Stimulated activated CD4-positive, alpha-beta T cell treated with anti-CD3 and anti-CD28 coated beads, Interleukin-1b, Interleukin-23, amount 100 ng/mL, for 4 hours (primary cell): ENCODE measurements around the gene PGGHG.
"Not testable (repeated sequence)": the region's sequence is repeated elsewhere in the genome, so short reads cannot be mapped to it uniquely, and the experiment has no call there.

ENCODE experiments used
- DNase-seq, 2 donors: peaks; one replicate each; pipeline ENCODE4 v3.0.0-alpha.2; 2020; ENCODE audit warnings: low read depth in 2 of 2

Gene PGGHG

GRCh38 chr11:297586-298405 is 8.9 kb downstream of the PGGHG start:
- DNase-seq: no peak

DNA sequence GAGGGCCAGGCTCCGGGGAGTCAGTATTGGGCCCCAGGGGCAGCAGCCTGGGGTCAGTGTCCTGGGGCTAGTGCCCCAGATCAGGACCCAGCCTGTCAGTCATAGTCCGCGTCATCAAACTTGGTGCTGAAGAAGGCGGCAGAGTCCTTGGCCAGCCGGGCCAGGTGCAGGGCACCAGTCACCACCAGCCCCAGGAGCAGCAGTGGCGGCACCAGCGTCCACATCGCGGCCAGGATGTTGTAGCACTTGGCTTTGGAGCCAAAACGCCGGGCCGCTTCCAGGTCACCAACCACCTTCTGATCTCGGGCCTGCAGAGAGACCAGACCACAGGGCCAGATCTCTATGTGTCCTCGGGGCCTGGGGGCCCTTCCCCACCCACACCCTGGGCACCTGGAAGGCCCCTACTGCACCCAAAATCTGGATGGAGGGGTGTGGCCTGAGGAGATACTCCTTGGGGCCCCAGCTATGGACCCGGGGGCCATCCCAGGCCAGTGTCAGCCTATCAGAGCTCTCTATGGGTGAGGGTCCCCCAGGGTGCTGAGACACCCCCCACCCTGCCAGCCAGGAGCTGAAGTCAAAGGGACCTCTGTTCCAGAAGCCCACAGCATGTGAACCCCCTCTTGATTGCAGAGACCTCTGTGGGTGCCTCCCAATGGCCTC is 9.6 kb downstream of the PGGHG start:
- DNase-seq: no peak

GRCh38 chr11:299081-299891 is 10.4 kb downstream of the PGGHG start, which contains the start of gene IFITM5:
IFITM5 (minus strand) TSS chr11:299526; CDS start chr11:299490, 36 bp downstream.
- DNase-seq: no peak

- no peak for DNase-seq
Observed at GRCh38 chr11:299951-300735, 11.2 kb downstream of the PGGHG start.

- DNase-seq: no peak
Observed at GRCh38 chr11:303363-303762, 14.4 kb downstream of the PGGHG start.

- no peak for DNase-seq
Observed at GRCh38 chr11:304061-304506, 15.2 kb downstream of the PGGHG start.

DNA sequence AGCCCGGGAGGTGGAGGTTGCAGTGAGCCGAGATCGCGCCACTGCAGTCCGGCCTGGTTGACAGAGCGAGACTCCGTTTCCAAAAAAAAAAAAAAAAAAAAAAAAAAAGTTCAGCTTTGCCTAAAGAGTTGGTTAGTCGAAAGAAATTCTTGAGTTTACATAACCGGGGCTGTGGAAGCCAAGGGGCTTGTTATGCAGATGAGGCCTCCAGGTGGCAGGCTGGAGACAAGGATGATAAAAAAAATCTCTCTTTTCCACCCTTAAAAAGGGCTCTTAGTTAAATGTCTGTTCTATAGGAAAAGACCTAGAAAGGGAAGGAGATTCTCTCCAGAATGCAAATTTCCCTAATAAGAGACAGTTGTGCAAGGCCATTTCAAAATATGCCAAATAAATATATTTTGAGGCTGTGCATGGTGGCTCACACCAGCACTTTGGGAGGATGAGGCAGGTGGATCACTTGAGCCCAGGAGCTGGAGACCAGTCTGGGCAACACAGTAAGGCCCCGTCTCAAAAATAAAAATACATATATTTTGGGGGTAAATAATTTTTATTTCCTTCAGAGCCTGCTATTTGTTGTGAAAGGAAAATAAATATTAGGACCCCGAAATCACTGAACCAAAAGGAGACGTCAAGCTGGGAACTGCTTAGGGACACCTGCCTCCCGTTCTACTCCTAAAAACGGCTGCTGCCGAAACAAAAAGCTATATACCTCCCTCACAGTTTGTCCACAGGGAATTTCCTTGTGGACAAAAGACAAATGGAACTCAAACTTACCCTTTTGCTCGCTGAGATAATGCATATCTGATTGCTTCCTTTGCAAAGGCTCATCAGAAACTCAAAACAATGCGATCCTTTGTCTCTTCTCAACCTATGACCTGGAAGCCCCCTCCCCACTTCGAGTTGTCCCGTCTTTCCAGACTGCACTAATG is 16.3 kb downstream of the PGGHG start:
- no peak for DNase-seq

GRCh38 chr11:305844-306211 is 16.9 kb downstream of the PGGHG start:
- DNase-seq: no peak

- no peak for DNase-seq
Observed at GRCh38 chr11:306645-307371, 17.9 kb downstream of the PGGHG start.

- not testable (repeated sequence) for DNase-seq
Observed at GRCh38 chr11:307766-308708, 19.1 kb downstream of the PGGHG start, which contains the start of gene IFITM2. IFITM2 (plus strand) TSS chr11:307816; CDS start chr11:308193, 377 bp downstream.

- not testable (repeated sequence) for DNase-seq
Observed at GRCh38 chr11:308740-309665, 20.1 kb downstream of the PGGHG start.

- DNase-seq: not testable (repeated sequence)
Observed at GRCh38 chr11:309979-310572, 21.1 kb downstream of the PGGHG start.

GRCh38 chr11:311013-311748 is 22.3 kb downstream of the PGGHG start:
- DNase-seq: not testable (repeated sequence)

GRCh38 chr11:312092-312816 is 23.3 kb downstream of the PGGHG start:
- no peak for DNase-seq

DNA sequence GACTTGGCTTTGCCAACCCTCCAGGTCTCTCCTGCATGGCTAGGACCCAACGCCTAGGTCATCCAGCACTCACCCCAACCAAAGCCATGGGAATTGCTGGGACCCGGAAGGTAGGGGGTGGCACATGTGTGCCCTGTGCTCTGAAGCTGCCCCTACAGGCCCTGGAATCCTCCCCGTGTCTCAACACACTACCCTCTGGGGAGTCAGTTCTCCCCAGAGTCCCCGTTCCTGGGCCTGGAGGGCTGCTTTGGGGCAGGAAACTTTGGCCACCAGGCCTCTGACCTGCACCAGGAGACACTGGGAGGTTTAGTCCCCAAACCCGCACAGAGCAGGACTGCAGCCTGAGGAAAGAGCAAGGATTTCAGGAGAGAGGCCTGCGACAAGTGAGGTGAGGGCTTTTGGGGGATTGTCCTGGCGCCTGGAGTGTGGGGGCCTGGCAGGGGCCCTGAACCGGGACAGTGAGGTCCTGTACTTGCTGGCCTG is 24.4 kb downstream of the PGGHG start:
- DNase-seq: no peak
